ENCODE results near the gene IL17RA.

The IL17RA gene

GRCh38 chr22:17106161-17106784 is 21.5 kb downstream of the IL17RA start:
- DNase-seq, result peak; percentile 49

- DNase-seq, result peak; percentile 96
These were observed 22.2 kb downstream of the IL17RA start for GRCh38 chr22:17106785-17107546.

- DNase-seq, result no peak
These were observed 22.7 kb downstream of the IL17RA start for GRCh38 chr22:17107547-17107810.

DNA sequence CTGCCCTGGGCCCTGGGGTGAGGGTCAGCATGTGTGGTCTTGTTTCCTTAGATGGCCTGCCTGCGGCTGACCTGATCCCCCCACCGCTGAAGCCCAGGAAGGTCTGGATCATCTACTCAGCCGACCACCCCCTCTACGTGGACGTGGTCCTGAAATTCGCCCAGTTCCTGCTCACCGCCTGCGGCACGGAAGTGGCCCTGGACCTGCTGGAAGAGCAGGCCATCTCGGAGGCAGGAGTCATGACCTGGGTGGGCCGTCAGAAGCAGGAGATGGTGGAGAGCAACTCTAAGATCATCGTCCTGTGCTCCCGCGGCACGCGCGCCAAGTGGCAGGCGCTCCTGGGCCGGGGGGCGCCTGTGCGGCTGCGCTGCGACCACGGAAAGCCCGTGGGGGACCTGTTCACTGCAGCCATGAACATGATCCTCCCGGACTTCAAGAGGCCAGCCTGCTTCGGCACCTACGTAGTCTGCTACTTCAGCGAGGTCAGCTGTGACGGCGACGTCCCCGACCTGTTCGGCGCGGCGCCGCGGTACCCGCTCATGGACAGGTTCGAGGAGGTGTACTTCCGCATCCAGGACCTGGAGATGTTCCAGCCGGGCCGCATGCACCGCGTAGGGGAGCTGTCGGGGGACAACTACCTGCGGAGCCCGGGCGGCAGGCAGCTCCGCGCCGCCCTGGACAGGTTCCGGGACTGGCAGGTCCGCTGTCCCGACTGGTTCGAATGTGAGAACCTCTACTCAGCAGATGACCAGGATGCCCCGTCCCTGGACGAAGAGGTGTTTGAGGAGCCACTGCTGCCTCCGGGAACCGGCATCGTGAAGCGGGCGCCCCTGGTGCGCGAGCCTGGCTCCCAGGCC is 23.7 kb downstream of the IL17RA start:
- DNase-seq, result no peak

GRCh38 chr22:17109113-17109865 is 24.5 kb downstream of the IL17RA start:
- no peak for DNase-seq

- DNase-seq, result no peak
These were observed 25.2 kb downstream of the IL17RA start for GRCh38 chr22:17109976-17110375.

GRCh38 chr22:17110791-17111550 is 26.2 kb downstream of the IL17RA start:
- no peak for DNase-seq

DNA sequence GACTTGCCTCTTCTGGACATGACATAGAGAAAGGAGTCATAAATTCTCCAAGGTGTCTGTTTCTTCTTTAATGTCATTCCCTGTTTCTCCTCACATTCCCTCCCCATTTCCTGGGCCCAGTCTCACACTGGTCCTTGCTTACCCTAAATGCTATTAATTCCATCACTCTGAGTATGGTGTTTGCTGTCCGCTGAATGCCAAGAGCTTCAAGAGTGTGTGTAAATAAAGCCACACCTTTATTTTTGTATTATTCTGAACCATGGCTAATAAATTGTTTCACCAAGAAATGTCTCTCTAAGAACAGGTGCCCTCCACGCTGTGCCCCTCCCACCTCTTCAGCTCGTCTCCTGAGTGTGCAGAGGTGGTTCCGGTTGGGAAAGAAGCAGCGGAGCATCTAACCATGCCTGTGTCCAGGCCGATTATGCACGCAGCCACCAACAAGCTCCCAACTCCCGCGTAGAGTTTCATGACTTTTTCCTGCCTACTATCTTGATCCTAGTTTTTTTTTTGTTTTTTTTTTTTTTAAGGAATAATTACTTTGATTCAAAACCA is 27.8 kb downstream of the IL17RA start:
- no peak for DNase-seq

DNA sequence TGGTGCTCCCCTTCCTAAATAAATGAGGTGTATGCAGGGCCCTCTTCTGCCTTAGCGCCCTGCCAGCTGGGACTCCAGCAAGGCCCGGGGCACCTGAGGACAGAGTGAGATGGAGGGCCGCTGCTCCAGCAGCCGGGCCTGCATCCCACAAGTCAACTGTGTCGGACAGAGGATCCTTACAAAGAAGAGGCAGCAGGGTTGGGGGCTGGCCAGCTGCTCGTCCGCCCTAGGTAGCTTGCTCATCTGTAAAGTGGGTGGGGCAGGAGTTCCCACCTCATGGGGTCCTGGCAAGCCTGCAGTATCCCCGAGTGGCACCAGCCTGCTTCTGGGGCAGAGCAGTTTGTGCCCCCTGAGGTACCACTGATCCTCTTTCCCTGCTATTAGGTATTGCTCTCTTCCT is 28.8 kb downstream of the IL17RA start:
- no peak for DNase-seq

DNA sequence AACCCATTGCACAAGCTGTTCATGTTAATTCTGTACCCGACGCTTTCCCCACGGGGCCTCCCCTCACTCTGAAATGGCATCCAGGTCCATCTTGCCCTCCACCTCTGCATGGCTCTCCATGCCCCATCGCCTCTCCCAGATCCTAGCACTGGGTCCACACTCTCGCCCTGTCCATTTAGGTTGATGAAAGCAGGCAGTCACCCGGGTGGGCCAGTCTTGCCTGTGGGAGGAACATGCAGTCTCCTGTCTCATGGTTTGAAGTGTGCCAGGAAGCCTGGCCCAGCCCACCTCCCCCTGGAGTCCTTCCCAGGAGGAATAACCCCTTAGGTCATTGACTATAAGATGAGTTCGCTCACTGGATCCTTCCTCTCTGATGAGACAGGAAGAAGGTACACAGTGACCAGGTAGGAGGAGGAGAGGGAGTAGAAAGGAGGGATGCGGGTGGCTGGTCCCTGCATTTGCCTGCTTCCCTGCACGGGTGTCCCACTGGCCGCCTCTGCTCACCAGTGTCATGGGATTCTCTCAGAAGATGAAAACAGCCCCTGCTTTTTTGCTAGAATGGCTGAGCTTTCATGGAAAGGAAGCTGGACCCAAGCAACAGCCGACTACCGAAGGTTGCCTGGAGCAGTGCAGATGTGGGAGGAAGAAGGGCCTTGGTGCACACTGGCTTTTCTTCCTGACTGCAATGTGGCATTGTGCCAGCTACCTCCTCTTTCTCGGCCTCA is 29.5 kb downstream of the IL17RA start:
- no peak for DNase-seq

DNA sequence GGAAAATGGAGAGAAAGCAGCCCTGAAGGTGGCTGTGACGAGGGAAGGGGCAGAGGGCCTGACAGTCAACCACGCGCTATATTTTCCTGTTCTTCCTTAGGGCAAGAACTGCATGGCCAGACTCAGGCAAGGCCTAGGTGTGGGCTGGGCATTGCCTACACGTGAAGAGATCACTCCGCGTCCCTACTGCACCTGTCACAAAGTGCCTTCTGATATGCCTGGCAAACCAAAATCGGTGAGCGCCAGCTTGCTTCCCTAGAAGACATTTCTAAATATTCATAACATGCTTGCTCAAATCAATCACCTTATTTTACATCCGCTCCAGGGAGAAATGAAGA is 30.1 kb downstream of the IL17RA start:
- no peak for DNase-seq

GRCh38 chr22:17115236-17115635 is 30.4 kb downstream of the IL17RA start:
- DNase-seq, result no peak

- no peak for DNase-seq
These were observed 31.3 kb downstream of the IL17RA start for GRCh38 chr22:17115945-17116565.

DNA sequence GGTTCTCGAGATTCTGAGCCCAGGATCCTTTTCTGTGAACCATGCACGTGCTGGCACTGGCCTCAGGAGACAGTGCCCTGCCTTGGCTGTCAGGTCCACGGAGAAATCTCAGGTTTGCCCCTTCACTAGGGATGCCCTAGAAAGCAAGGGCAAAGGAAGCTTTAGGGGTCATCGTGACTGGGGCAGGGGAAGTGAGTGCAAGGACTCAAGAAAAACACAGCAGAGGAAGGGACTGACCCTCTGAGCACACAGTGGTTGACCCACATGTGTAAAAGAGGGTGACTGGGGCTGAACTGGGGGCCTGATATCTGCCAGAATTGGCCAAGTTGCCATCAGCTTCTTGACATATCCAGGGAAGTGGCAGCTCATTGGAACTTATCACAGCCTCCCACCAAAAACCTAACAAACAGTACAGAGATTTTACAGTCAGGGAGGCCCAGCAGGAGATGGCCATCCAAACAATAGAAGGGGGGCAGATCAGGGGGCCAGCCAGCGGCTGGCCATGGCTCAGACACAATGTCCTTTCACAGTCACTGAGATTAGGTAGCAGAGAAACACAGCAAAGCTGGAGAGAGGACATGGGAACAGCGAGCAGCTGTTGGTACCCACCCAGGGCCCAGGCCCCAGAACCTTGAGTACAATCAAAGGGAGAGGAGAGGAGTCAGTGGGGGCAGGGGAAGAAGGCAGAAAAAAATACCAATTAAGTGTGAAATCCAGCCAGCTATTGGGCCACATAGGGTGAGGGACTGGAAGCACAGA is 32.0 kb downstream of the IL17RA start:
- DNase-seq, result no peak

- no peak for DNase-seq
These were observed 32.6 kb downstream of the IL17RA start for GRCh38 chr22:17117400-17117799.

GRCh38 chr22:17117890-17118289 is 33.1 kb downstream of the IL17RA start:
- DNase-seq, result no peak

GRCh38 chr22:17118342-17118741 is 33.5 kb downstream of the IL17RA start:
- DNase-seq, result no peak

DNA sequence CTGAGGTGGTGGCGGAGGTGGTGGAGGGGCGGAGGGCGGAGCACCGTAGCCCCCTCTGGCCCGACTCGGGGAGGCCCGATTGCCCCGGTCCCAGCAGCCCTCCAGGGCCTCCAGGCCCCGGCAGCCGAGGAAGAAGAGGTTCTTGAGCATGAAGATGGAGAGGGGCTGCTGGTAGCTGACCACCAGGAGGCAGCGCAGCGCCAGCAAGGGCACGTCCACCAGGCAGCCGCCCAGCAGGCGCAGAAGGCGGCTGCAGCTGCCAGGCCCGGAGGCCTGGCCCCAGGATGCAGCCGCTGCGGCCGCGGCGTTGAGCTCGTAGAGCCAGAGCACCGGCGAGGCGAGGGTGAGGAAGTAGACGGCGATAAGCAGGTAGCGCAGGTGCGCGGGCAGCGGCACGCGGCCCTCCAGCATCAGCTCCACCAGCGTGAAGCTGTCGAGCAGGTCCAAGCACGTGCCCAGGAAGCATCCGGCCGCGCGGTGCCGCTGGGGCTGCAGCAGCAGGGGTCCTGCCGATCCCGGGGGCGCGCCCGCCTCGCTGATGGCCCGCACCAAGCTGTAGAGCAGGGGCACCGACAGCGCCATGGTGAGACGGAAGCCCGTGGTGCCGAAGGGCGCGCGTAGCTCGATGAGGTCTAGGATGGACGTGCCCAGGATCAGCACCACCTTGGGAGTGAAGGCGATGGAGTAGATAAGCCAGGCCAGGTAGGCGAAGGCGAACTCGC is 34.8 kb downstream of the IL17RA start:
- DNase-seq, result no peak

GRCh38 chr22:17120281-17120680 is 35.5 kb downstream of the IL17RA start:
- DNase-seq, result no peak

Measured in GF-D8 (cell line).